ENCODE measurements around the gene TBX21.
A peak's percentile ranks its signal among the peaks of the same experiment; 100 is the strongest.

Gene TBX21, protein sequence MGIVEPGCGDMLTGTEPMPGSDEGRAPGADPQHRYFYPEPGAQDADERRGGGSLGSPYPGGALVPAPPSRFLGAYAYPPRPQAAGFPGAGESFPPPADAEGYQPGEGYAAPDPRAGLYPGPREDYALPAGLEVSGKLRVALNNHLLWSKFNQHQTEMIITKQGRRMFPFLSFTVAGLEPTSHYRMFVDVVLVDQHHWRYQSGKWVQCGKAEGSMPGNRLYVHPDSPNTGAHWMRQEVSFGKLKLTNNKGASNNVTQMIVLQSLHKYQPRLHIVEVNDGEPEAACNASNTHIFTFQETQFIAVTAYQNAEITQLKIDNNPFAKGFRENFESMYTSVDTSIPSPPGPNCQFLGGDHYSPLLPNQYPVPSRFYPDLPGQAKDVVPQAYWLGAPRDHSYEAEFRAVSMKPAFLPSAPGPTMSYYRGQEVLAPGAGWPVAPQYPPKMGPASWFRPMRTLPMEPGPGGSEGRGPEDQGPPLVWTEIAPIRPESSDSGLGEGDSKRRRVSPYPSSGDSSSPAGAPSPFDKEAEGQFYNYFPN

GRCh38 chr17:47733047-47733673, at the start of gene TBX21:
TSS of gene TBX21 (plus strand) at chr17:47733236. CDS start at chr17:47733455, 219 bp downstream.
- peak; percentile 89 for ATAC-seq
- H3K9me3 Mint-ChIP-seq = no peaks in the 10 kb centered on the region
- peaks cover 36% of the 10 kb centered on the region for H3K36me3 Mint-ChIP-seq (ENCODE audit: low read depth)
- peak within 1 kb of the TSS; percentile 95 for H3K27ac Mint-ChIP-seq
- H3K4me1 Mint-ChIP-seq = peaks cover 73% of the 10 kb centered on the region
- no peaks in the 10 kb centered on the region for H3K27me3 Mint-ChIP-seq
- DNase-seq = peak; percentile 93
- peak within 1 kb of the TSS; percentile 100 for H3K4me3 Mint-ChIP-seq

DNA sequence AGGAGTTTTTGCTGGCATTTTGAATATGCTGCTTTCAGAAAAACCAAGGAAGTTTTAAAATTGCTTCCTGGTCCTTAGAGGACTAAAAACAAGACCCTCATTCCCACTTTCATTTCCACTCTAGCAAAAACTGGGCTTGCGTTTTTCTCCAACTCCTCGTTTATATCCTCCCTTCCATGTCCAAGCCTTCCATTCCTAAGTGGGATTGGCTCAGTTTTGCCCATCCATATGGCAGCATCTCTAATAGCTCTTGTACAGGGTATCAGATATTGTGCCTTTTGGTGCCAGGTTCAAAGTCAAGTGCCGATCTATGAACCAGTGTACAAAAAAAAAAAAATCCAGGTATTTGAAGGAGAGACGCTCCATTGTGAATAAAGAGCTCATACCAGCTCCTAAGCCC, 49.0 kb upstream of the TBX21 start:
- DNase-seq = no peak
- Mint-ChIP-seq H3K27ac (no peak overlapping the region), H3K9me3 (no peaks in the 10 kb centered on the region), H3K36me3 (ENCODE audit: low read depth) (peaks cover 75% of the 10 kb centered on the region), H3K4me3 (no peak overlapping the region), H3K27me3 (no peaks in the 10 kb centered on the region), H3K4me1 (peaks cover 9% of the 10 kb centered on the region)
- no peak for ATAC-seq

GRCh38 chr17:47684535-47685193, 48.4 kb upstream of the TBX21 start:
- peaks cover 9% of the 10 kb centered on the region for H3K4me1 Mint-ChIP-seq
- no peaks in the 10 kb centered on the region for H3K9me3 Mint-ChIP-seq
- no peaks in the 10 kb centered on the region for H3K27me3 Mint-ChIP-seq
- no peak for DNase-seq
- no peak for ATAC-seq
- H3K27ac Mint-ChIP-seq = no peak overlapping the region
- H3K36me3 Mint-ChIP-seq (ENCODE audit: low read depth) = peaks cover 69% of the 10 kb centered on the region
- H3K4me3 Mint-ChIP-seq = no peak overlapping the region

DNA sequence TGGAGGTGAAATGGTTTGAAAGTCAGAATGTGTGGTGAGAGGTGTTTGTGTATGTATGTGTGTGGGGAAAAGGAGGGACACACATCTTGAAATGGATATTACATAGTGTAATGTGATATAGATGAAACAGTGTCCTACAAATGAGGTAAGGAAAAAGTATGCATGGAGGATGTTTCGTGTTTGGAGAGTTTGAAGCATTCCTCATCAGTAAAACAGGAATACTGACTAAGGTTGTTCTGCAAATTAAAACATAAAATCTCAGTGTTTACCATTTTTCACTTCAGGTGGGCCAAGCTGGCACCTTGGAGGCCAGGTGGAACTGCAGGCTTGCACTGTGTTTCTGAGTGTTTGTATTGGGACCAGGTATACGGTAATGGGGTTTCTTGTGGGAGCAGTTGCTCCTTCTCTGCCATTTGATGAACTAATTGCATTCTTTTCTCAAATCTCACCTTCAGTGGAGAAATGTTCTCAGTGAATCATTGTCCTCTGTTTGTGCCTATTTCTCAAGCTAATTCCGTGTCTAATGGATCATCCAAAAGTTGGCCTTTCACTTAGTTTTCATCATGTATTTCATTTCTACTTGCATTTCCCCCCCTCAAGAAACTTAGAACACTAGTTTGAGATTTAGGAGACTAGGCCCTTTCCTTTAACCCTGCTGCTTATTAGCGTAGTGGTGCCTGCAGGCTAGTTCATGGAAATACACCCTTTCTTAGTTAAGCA, 47.3 kb upstream of the TBX21 start:
- no peak for DNase-seq
- Mint-ChIP-seq H3K27me3 (no peaks in the 10 kb centered on the region), H3K4me3 (no peak overlapping the region), H3K9me3 (no peaks in the 10 kb centered on the region), H3K27ac (no peak overlapping the region), H3K36me3 (ENCODE audit: low read depth) (peaks cover 58% of the 10 kb centered on the region), H3K4me1 (peaks cover 13% of the 10 kb centered on the region)
- ATAC-seq = no peak

- ATAC-seq (no peak), DNase-seq (no peak)
- H3K27ac Mint-ChIP-seq = no peak overlapping the region
- H3K36me3 Mint-ChIP-seq (ENCODE audit: low read depth) = peaks cover 54% of the 10 kb centered on the region
- peaks cover 13% of the 10 kb centered on the region for H3K4me1 Mint-ChIP-seq
- H3K4me3 Mint-ChIP-seq = no peak overlapping the region
- no peaks in the 10 kb centered on the region for H3K9me3 Mint-ChIP-seq
- no peaks in the 10 kb centered on the region for H3K27me3 Mint-ChIP-seq
Measured at GRCh38 chr17:47686276-47686635, 46.8 kb upstream of the TBX21 start.

DNA sequence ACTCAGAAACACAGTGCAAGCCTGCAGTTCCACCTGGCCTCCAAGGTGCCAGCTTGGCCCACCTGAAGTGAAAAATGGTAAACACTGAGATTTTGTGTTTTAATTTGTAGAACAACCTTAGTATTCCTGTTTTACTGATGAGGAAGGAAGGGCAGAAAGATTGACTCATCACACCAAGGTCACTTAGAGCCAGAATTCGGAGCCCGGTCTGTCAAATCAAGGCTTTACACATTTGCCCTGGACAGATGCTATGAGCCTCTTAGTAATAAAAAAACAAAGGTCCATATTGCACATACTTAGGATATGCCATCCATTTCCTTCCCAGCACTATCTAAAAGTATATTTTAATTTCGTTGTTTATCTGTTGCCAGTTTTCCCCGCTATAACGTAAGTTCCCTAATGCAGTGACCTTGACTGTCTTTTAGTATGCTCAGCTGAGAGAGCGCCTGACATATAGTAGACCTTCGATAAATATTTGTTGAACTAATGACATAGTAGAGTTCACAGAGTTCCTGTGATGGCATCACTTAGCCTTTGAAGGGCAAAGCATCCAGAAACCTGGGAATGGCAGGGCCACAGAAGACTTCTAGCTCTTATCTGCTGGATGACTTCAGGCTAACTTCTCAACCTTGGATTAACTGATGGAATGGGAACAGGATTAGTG, 46.2 kb upstream of the TBX21 start:
- H3K27ac Mint-ChIP-seq = peak overlapping the region; percentile 68
- no peaks in the 10 kb centered on the region for H3K27me3 Mint-ChIP-seq
- ATAC-seq (no peak), DNase-seq (no peak)
- H3K36me3 Mint-ChIP-seq (ENCODE audit: low read depth) = peaks cover 49% of the 10 kb centered on the region
- no peak overlapping the region for H3K4me3 Mint-ChIP-seq
- no peaks in the 10 kb centered on the region for H3K9me3 Mint-ChIP-seq
- H3K4me1 Mint-ChIP-seq = peaks cover 17% of the 10 kb centered on the region

DNA sequence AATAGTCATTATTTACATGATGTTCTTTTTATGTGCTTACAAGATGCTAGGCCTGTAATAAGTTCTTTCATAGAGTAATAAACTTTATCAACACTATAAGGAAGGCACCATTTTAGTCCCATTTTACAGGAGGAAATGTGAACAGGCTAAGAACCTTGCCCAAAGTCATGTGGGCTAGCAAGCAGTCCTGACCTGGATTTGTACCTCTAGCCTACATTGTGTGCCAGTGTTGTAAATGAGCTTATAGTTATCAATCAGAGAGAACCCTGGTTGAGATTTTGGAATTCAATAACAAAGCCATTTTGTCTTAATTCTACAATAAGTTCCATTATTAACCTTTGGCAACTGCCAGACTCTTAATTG, 45.7 kb upstream of the TBX21 start:
- Mint-ChIP-seq H3K9me3 (no peaks in the 10 kb centered on the region), H3K27me3 (no peaks in the 10 kb centered on the region), H3K4me1 (peaks cover 20% of the 10 kb centered on the region), H3K36me3 (ENCODE audit: low read depth) (peaks cover 44% of the 10 kb centered on the region), H3K27ac (peak overlapping the region; percentile 68), H3K4me3 (no peak overlapping the region)
- ATAC-seq (no peak), DNase-seq (no peak)

DNA sequence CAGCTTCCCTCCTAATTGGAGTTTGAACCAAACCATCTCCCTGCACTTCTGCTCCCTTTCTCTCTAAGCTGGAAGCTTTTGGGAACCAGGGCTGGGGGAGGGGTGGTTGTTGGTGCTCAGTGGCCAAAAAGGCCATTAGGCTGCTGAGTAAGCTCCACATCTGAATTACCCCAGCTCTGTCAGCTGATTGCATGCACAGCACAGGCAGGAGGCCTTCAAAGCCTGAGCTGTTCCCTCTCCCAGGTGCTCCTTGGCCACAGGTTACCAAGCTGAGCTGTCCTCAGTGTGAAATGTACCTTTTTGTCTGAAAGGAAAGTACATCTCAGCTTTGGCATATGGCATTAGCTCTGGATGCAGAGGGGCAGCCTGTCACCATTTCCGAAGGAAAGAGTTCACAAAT, 45.3 kb upstream of the TBX21 start:
- peaks cover 23% of the 10 kb centered on the region for H3K4me1 Mint-ChIP-seq
- no peak overlapping the region for H3K27ac Mint-ChIP-seq
- no peak for ATAC-seq
- H3K4me3 Mint-ChIP-seq = no peak overlapping the region
- DNase-seq = no peak
- H3K9me3 Mint-ChIP-seq = no peaks in the 10 kb centered on the region
- H3K27me3 Mint-ChIP-seq = no peaks in the 10 kb centered on the region
- peaks cover 40% of the 10 kb centered on the region for H3K36me3 Mint-ChIP-seq (ENCODE audit: low read depth)

DNA sequence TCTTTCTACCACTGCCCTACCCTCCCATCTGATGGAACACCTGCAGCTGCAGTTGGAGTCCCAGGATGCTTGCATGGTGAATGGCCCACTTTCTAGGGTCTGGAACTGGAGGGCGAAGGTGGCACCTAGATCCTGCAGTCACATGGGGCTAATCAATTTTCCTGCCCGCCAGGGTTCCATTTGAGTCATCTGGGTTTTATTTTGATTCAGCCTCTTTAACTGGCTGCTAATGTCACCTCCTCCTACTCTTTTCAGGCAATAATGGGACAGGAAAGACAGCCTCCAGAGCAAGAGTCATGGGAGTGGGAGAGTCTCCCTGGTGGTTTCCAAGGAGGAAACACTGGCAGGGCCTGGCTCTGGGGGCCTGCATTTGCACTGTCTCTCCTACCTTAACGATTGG, 42.9 kb upstream of the TBX21 start:
- no peak for DNase-seq
- Mint-ChIP-seq H3K36me3 (ENCODE audit: low read depth) (peaks cover 19% of the 10 kb centered on the region), H3K27me3 (no peaks in the 10 kb centered on the region), H3K9me3 (no peaks in the 10 kb centered on the region), H3K27ac (peak overlapping the region; percentile 29), H3K4me3 (no peak overlapping the region), H3K4me1 (peaks cover 35% of the 10 kb centered on the region)
- ATAC-seq = peak; percentile 11

DNA sequence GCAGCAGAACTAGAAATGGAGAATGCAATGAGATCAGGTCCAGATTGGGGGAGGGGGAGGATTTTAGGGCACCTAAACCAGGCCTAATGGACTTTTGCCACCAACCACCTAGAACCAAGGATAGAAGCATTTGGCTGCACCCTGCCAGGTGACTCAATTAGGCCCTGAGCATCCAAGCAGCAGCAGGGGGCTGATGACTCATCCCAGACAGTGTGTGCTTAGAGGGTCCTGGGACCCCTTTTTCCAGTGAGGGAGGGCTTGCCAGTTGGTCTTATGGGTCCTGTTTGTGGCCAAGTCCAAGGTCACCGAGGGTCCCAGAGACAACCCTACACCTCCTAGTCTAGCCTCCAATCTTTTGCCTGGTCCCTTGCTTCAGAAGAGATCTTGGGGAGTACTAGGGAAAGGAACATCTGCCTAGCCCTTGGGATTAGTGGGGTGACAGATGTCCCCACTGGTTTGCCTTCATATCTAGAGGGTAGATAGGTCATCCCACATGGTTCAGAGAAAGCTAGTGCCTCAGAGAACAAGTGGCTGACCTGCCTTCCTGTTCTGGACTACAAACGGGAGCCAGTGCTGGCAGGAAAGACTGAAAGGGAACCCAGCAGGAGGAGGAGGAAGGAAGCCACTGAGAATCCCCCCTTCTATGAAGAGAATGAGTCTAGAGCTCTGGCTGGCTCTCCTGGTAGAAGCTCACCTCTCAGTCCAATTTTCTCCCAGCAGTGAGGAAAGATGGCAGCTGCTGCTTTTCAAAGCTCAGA, 40.7 kb upstream of the TBX21 start:
- peak overlapping the region; percentile 93 for H3K27ac Mint-ChIP-seq
- H3K27me3 Mint-ChIP-seq = no peaks in the 10 kb centered on the region
- H3K4me3 Mint-ChIP-seq = peak overlapping the region; percentile 88
- no peaks in the 10 kb centered on the region for H3K36me3 Mint-ChIP-seq (ENCODE audit: low read depth)
- H3K9me3 Mint-ChIP-seq = no peaks in the 10 kb centered on the region
- ATAC-seq (no peak), DNase-seq (no peak)
- H3K4me1 Mint-ChIP-seq = peaks cover 49% of the 10 kb centered on the region

DNA sequence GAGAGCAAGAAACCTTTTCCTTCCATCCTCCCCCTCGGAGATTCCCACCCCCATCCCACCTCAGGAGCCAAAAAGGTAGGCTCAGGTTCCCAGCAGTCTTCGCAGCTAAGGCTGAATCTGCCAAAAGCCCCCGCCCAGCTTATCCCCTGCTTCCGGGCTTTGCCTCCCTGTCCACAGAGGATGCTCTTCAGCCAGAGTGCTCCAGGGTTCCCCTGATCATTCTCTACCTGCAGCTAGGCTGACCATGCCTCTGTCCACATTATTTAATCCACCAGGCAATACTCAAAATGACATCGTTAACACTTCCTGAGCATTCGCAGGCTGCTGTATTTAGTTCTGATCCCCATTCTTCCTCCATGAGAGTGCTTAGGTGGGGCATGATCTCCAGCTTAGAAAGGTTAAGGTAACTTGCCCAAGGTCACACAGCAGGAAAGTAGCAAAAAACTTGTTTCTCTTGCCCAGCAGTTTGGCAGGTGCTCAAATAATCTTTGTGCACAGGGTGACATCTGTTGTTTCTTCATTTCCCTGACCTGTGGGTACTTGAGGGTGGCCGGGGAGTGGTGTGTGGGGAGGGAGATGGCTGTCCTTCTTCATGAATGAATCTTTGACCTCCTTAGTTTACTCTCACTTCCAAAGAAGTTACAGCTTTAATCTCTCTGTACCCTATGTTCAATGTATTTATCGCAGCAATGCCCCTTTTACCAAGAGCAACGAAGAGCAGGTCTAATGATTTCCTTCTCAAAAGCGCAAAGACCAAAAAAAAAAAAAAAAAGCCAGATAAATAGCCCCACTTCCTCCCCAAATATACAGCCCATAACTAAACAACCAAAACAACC, 39.9 kb upstream of the TBX21 start:
- Mint-ChIP-seq H3K4me3 (peak overlapping the region; percentile 88), H3K27ac (peak overlapping the region; percentile 93), H3K36me3 (ENCODE audit: low read depth) (peaks cover 3% of the 10 kb centered on the region), H3K9me3 (no peaks in the 10 kb centered on the region), H3K4me1 (peaks cover 54% of the 10 kb centered on the region), H3K27me3 (no peaks in the 10 kb centered on the region)
- DNase-seq (no peak), ATAC-seq (no peak)

GRCh38 chr17:47693731-47694580, 39.1 kb upstream of the TBX21 start, which contains the start of gene TBKBP1:
TSS of gene TBKBP1 (plus strand) at chr17:47694161. CDS start at chr17:47696113, 1,952 bp downstream.
- peaks cover 4% of the 10 kb centered on the region for H3K36me3 Mint-ChIP-seq (ENCODE audit: low read depth)
- ATAC-seq = peak; percentile 30
- H3K27ac Mint-ChIP-seq = peak within 1 kb of the TSS; percentile 94
- H3K4me1 Mint-ChIP-seq = peaks cover 63% of the 10 kb centered on the region
- peak within 1 kb of the TSS; percentile 88 for H3K4me3 Mint-ChIP-seq
- no peaks in the 10 kb centered on the region for H3K27me3 Mint-ChIP-seq
- DNase-seq = peak; percentile 63
- no peaks in the 10 kb centered on the region for H3K9me3 Mint-ChIP-seq
